Vagina (tissue), 2 donors: ENCODE measurements around the gene TMEM63B.

Source experiments
- POLR2A ChIP-seq, 2 donors: fragments of 450-650 bp; IDR thresholded peaks; one replicate each; pipeline ENCODE4 v1.6.1; 2017; ENCODE audit warnings: antibody characterized with exemption in 2 of 2, mild to moderate bottlenecking in 2 of 2, moderate library complexity in 2 of 2
- POLR2AphosphoS5 ChIP-seq, 2 donors: sonication (generic); formaldehyde crosslinking; IDR thresholded peaks; one replicate each; pipeline ENCODE4 v1.9.0; 2017; ENCODE audit warnings: antibody characterized with exemption in 2 of 2, mild to moderate bottlenecking in 2 of 2, low read depth in 1 of 2; ENCODE audit not compliant: insufficient read depth in 1 of 2
- TF ChIP-seq, protein P1 (sequence below), 3 experiments: fragments of 450-650 bp in 2 of 3; fragments of 200-600 bp in 1 of 3; sonication (generic) in 1 of 3; IDR thresholded peaks; one replicate each; pipeline ENCODE4 v1.5.1; 2017 to 2019; ENCODE audit warnings: antibody characterized with exemption in 3 of 3, mild to moderate bottlenecking in 2 of 3, moderate library complexity in 2 of 3

DNA sequence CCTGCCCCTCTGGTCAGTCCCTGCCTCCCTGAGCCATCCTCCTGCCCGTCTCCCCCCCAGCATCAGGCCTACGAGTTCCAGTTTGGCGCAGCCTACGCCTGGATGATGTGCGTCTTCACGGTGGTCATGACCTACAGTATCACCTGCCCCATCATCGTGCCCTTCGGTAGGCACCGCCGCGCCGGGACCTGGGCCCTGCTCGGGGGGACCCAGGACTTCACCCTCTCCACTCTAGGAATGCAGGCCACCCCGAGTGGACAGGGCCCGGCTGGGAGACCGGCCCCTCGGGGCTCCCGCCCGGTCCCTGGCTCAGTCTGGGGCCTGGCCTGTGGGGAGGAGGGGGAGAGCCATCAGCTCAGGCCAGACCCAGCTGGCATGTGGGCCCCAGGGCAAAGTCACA is 25.2 kb downstream of the TMEM63B start:
- TF ChIP-seq, protein P1, sequence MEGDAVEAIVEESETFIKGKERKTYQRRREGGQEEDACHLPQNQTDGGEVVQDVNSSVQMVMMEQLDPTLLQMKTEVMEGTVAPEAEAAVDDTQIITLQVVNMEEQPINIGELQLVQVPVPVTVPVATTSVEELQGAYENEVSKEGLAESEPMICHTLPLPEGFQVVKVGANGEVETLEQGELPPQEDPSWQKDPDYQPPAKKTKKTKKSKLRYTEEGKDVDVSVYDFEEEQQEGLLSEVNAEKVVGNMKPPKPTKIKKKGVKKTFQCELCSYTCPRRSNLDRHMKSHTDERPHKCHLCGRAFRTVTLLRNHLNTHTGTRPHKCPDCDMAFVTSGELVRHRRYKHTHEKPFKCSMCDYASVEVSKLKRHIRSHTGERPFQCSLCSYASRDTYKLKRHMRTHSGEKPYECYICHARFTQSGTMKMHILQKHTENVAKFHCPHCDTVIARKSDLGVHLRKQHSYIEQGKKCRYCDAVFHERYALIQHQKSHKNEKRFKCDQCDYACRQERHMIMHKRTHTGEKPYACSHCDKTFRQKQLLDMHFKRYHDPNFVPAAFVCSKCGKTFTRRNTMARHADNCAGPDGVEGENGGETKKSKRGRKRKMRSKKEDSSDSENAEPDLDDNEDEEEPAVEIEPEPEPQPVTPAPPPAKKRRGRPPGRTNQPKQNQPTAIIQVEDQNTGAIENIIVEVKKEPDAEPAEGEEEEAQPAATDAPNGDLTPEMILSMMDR (IDR thresholded peaks at IDR 0.05): no peak
- no peak for TF ChIP-seq POLR2AphosphoS5 (IDR thresholded peaks at IDR 0.05; ENCODE audit: insufficient read depth in 1 of 2, low read depth in 1 of 2)
- TF ChIP-seq POLR2A (IDR thresholded peaks at IDR 0.05): no peak
